Measurements from ENCODE around the gene NACC2. TPM values are rescaled to one million over a fixed set of nuclear protein-coding genes. Genes with fewer than 3 reads are reported as not detected.

NACC2 gene
- total and polyA plus RNA-seq, 10 of the 15 experiments (the other 5 are each of a cell fraction or from before 2014, with no cell fraction given) = 0.66 to 14.7 (median 3.5) TPM

DNA sequence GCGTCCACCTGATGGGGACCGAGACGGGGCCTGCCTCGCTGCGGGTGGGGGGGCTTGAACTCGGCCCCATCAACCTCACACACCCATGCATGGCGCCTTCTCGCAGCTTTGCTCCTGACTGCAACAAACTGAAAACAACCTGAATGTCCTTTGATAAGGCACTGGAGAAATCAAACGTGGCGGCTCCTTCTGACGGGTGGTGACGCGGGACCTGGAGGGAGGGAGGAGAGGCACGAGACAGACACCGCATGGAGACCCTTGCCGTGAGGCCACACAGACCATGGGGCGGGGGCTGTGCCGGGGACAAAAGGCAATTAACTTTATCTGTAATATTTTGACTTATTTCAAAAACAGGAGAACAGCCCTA lies 48.6 kb downstream of the NACC2 start:
- Histone ChIP-seq H3K9ac (ENCODE audit: control insufficient read depth, insufficient read depth, low read length) (no peak overlapping the region), H3K36me3 (ENCODE audit: control insufficient read depth in 2 of 2, insufficient read depth in 2 of 2, low read length in 1 of 2) (peaks cover 0 to 4% of the 10 kb centered on the region in 2 experiments; a peak in 2 of 4 replicates), H3K79me2 (ENCODE audit: control insufficient read depth, insufficient read depth, low read length) (no peaks in the 10 kb centered on the region), H3K4me3 (no peak overlapping the region), H3K4me1 (ENCODE audit: control insufficient read depth, insufficient read depth, low read length) (no peaks in the 10 kb centered on the region), H2AFZ (ENCODE audit: control insufficient read depth, low read depth, low read length) (no peak overlapping the region), H4K20me1 (ENCODE audit: control insufficient read depth, insufficient read depth) (no peaks in the 10 kb centered on the region; the same call in 1 of the 2 replicates), H3K27me3 (replicated peaks in 1 of 2; ENCODE audit: control insufficient read depth in 2 of 2, insufficient read depth in 2 of 2, low read length in 1 of 2) (no peaks in the 10 kb centered on the region), H3K4me2 (ENCODE audit: control insufficient read depth, insufficient read depth) (no peak overlapping the region), H3K9me3 (replicated peaks; ENCODE audit: control insufficient read depth, insufficient read depth, low read length) (no peaks in the 10 kb centered on the region), H3K27ac (ENCODE audit: control insufficient read depth, insufficient read depth) (no peak overlapping the region)
- TF ChIP-seq NFXL1 (IDR thresholded peaks at IDR 0.05; ENCODE audit: borderline replicate concordance) (no peak), EGR1 (IDR thresholded peaks at IDR 0.05; ENCODE audit: borderline replicate concordance in 1 of 2, low read depth in 2 of 2, low read length in 2 of 2) (no peak), HCFC1 (IDR thresholded peaks at IDR 0.05; ENCODE audit: low read length) (no peak), TARDBP (IDR thresholded peaks at IDR 0.05; ENCODE audit: borderline replicate concordance) (no peak), MEF2A (IDR thresholded peaks at IDR 0.05; ENCODE audit: insufficient read depth, low read depth, low read length) (no peak), NFYA (IDR thresholded peaks at IDR 0.05; ENCODE audit: borderline replicate concordance, low read depth, low read length) (no peak), MTA3 (IDR thresholded peaks at IDR 0.05; ENCODE audit: borderline replicate concordance, low read length) (no peak), SP1 (IDR thresholded peaks at IDR 0.05; ENCODE audit: low read depth, low read length) (no peak), IKZF1 (conservative IDR thresholded peaks at IDR 0.05) (no peak), KDM1A (IDR thresholded peaks at IDR 0.05; ENCODE audit: borderline replicate concordance) (no peak), BMI1 (IDR thresholded peaks at IDR 0.05; ENCODE audit: borderline replicate concordance) (no peak), FOS (IDR thresholded peaks at IDR 0.05; ENCODE audit: borderline replicate concordance, extremely low read depth, insufficient read length) (no peak), RELA (IDR thresholded peaks at IDR 0.05; ENCODE audit: borderline replicate concordance, partially characterized antibody) (no peak)
- TF ChIP-seq, protein P1, sequence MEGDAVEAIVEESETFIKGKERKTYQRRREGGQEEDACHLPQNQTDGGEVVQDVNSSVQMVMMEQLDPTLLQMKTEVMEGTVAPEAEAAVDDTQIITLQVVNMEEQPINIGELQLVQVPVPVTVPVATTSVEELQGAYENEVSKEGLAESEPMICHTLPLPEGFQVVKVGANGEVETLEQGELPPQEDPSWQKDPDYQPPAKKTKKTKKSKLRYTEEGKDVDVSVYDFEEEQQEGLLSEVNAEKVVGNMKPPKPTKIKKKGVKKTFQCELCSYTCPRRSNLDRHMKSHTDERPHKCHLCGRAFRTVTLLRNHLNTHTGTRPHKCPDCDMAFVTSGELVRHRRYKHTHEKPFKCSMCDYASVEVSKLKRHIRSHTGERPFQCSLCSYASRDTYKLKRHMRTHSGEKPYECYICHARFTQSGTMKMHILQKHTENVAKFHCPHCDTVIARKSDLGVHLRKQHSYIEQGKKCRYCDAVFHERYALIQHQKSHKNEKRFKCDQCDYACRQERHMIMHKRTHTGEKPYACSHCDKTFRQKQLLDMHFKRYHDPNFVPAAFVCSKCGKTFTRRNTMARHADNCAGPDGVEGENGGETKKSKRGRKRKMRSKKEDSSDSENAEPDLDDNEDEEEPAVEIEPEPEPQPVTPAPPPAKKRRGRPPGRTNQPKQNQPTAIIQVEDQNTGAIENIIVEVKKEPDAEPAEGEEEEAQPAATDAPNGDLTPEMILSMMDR (IDR thresholded peaks at IDR 0.05 in 2 of 3, conservative IDR thresholded peaks at IDR 0.05 in 1 of 3; ENCODE audit: control insufficient read depth in 2 of 3, extremely low read depth in 1 of 3, insufficient read depth in 1 of 3, low read depth in 3 of 3, low read length in 3 of 3) = no peak
- TF ChIP-seq, protein P2, sequence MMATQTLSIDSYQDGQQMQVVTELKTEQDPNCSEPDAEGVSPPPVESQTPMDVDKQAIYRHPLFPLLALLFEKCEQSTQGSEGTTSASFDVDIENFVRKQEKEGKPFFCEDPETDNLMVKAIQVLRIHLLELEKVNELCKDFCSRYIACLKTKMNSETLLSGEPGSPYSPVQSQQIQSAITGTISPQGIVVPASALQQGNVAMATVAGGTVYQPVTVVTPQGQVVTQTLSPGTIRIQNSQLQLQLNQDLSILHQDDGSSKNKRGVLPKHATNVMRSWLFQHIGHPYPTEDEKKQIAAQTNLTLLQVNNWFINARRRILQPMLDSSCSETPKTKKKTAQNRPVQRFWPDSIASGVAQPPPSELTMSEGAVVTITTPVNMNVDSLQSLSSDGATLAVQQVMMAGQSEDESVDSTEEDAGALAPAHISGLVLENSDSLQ (IDR thresholded peaks at IDR 0.05) = no peak
- TF ChIP-seq, protein P3, sequence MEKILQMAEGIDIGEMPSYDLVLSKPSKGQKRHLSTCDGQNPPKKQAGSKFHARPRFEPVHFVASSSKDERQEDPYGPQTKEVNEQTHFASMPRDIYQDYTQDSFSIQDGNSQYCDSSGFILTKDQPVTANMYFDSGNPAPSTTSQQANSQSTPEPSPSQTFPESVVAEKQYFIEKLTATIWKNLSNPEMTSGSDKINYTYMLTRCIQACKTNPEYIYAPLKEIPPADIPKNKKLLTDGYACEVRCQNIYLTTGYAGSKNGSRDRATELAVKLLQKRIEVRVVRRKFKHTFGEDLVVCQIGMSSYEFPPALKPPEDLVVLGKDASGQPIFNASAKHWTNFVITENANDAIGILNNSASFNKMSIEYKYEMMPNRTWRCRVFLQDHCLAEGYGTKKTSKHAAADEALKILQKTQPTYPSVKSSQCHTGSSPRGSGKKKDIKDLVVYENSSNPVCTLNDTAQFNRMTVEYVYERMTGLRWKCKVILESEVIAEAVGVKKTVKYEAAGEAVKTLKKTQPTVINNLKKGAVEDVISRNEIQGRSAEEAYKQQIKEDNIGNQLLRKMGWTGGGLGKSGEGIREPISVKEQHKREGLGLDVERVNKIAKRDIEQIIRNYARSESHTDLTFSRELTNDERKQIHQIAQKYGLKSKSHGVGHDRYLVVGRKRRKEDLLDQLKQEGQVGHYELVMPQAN (conservative IDR thresholded peaks at IDR 0.05) = no peak
- in situ Hi-C loops (cut with MboI) = no loop called here
- no TSS peak for BruUV-seq (replicated peaks)
- POLR2A ChIA-PET = no interaction called here
- no peak for FAIRE-seq
- ATAC-seq = no peak
- RAD21 ChIA-PET (ENCODE audit: unreplicated experiment) = no interaction called here
- DNase-seq (ENCODE audit: low read depth, low spot score) = no peak
- CTCF ChIA-PET = no interaction called here
- SMC1A ChIA-PET (ENCODE audit: uncharacterized antibody, unreplicated experiment) = no interaction called here
- intact Hi-C loops (cut with micrococcal nuclease; ENCODE audit: unreplicated experiment) = no loop called here
- 65% methylated on average over 18 of the region's 18 CpGs for WGBS (ENCODE audit: insufficient coverage, insufficient replicate concordance, low lambda C conversion rate, missing lambda C conversion rate)

Measured in GM12878 (cell line).